GM19468 (cell line): ENCODE measurements around the gene ATF4.

ENCODE experiments used
- ATAC-seq: cut with Tn5 transposase; IDR thresholded peaks from one replicate; pipeline ENCODE4 v1.9.1; 2021; ENCODE audit warnings: mild to moderate bottlenecking, moderate library complexity, moderate number of reproducible peaks; ENCODE audit not compliant: unreplicated experiment; ENCODE audit errors: extremely low read depth

ATF4 gene, protein sequence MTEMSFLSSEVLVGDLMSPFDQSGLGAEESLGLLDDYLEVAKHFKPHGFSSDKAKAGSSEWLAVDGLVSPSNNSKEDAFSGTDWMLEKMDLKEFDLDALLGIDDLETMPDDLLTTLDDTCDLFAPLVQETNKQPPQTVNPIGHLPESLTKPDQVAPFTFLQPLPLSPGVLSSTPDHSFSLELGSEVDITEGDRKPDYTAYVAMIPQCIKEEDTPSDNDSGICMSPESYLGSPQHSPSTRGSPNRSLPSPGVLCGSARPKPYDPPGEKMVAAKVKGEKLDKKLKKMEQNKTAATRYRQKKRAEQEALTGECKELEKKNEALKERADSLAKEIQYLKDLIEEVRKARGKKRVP

DNA sequence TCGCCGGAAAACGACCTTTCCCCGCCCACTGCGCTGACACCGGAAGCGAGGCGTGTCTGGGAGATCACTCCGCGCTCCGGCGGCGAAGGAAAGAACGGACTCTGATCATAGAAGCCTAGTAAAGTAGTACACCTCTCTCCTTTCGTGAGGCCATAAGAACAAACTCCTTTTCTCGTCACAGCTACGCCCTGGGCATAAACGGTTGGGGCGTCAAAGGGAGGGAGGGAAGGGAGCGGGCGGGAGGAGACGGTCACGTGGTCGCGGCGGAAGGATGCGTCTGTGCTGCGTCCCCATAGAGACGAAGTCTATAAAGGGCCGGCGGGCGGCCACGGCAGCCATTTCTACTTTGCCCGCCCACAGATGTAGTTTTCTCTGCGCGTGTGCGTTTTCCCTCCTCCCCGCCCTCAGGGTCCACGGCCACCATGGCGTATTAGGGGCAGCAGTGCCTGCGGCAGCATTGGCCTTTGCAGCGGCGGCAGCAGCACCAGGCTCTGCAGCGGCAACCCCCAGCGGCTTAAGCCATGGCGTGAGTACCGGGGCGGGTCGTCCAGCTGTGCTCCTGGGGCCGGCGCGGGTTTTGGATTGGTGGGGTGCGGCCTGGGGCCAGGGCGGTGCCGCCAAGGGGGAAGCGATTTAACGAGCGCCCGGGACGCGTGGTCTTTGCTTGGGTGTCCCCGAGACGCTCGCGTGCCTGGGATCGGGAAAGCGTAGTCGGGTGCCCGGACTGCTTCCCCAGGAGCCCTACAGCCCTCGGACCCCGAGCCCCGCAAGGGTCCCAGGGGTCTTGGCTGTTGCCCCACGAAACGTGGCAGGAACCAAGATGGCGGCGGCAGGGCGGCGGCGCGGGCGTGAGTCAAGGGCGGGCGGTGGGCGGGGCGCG is at the start of gene ATF4:
ATF4 (plus strand) TSS at position 337 of the 880 bp plus-strand sequence. CDS start 884 bp downstream, outside the sequence.
- ATAC-seq, result peak; percentile 25

DNA sequence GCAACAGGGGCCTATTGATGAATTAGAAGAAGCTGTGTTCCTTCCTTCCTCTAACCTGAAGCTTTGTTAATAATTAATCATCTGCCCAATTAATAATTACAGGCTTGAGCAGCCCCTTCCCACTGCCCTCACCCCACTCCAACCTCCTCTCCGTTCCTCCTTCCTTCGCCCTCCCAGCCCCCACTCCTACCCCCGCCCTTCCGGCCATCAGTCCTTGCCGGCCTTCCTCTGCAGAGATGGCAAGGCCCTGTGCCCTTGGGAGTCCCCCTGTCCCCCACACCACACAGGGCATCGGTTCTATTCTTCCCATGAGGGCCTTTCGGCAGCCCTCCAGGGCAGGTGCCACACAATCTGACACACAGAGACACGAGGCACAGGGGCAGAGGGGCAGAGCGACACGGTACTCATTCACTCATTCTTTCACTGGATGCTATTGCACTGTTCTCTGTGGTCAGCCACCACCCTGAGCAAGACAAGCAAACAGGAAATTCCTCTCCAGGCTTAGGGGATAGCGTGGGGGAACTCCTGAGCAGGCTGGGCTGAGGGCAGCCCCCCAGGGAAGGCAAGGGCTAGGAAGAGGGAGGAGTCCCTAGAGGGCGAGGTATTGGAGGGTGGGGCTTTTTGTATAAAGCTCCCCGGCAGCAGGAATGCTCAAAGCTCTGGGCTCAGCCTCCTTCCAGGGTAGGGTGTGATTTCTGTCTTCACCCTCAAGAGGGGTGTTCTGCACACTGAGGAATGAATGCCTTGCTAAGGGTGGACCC is 48.8 kb upstream of the ATF4 start:
- ATAC-seq, result peak; percentile 21

DNA sequence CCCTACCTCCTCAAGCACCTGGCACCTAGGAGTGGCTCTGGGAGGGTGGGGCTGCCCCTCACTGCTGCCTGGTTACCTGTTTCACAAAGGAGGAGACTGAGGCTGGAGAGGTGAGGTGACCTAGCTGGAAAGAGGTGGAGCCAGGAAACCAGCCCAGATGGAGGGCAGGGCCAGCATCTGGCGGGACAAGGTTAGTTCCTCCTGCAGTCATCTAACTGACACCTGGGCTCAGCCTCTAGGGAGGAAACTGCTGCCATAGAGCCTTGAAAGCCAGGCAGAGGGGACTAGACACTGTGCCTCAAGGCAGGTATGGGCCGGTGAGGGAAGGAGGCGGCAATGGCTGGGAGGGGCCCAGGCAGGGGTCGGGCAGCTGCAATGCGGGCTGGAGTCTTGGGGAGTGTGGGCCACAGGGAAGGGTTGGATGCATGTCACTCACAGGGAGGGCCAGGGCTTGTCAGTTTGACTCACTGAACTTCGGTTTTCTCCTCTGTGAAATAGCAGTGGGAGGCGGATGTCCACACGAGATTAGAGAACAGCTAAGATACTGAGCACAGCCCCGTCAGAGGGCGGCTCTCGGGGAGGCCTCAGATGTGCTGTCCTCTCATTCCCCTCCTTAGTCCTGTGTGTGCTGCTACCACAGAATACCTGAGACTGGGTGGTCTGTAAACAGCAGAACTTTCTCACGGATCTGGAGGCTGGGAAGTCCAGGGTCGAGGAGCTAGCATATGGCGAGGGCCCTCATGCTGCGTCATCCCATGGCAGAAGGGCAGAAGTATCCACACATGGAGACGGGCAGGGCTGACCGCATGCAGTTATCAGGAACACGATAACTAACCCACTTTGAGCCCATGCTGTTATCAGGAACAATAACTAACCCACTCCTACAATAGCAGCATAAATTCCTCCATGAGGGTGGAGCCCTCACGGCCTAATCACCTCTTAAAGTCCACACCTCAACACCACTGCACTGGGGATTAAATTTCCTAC is 47.5 kb upstream of the ATF4 start:
- no peak for ATAC-seq

DNA sequence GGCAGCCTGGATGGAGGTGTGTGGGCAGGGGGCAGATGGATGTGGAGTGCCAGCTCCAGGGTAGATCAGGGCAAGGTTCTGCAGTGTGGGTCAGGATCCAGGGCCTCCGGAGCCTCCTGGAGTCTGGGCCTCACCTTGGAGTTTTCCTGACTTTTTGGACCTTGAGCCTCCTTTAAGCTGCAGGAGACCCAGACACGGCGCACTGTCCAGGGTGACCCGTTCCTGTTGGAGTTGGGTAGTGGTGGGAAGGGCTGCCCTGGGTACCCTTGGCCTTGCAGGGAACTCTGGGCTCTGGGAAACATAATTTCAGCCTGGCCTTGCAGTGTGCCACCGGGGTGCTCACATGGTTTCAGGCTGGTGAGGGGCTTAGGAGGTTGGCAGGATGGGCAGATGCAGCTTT is 46.5 kb upstream of the ATF4 start:
- no peak for ATAC-seq

DNA sequence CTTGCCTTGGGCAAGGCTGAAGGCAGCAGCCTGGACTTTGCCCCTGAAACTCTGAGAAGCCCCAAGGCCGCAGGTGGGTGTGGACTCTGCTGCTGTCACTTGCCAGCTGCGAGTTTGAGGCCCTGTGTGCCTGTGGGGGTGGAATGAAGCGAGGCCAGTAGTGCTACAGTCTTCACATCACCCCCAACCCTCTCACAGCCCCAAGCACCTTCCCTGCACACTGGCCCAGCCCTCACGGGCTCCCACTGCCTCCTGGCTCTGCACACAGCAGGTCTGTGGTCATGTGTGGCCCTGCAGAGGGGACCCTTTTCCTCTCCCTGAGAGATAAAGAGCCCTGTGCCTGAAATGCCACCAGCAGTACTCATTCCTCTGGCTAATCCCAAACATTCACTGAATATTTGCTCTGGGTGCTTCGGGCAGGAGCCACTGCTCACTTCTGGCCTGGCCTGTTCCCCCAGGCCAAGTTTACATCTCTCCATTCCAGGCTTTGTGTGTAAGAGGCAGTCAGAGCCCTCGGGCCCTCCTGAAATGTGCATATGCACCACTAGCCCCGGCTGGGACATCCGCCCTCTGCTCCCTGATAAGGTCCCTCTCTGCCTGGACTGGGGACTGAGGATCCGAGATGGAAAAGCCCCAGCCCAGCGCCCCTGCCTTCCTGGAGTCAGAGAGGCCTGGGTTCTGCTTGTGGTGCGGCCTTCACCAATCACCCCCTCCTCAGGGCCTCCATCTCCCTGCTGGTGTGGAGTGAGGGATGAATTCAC is 45.8 kb upstream of the ATF4 start:
- ATAC-seq, result no peak

DNA sequence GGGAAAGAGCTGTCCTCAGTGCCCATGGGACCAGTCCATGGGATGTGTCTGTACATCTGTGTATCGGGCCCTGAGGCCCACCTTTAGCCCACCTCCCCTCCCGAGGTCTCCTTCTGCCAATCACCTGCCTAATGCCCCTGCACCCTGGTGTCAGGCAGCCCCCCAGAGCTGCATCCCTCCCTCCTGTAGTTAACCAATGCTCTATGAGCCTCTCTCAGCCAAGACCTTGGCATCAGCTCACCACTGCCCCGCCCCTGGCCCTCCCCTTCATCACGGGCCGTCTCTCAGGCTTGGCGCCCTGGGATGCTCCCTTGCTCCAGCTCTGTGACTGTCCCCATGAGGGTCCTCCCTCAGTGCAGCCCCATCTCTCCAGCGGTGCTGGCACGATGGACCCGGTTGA is 45.0 kb upstream of the ATF4 start:
- no peak for ATAC-seq

DNA sequence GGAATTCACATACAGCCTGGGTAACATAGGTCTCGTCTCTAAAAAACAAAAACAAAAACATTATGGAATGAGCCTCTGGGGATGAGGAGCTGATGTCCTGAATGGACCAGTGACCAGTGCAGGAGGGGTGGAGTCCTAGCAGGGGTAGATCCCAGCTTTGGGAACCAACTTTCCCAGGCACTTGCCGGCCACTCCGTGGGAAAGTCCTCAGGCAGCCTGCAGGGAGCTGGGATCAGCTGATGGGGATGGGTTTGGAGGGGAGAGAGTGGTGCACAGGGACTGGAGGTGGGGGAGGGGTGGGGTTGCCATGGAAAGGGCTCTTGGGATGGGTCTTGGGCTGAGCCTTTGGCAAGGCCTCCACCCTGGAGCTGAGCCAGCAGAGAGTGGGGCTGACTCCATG is 44.5 kb upstream of the ATF4 start:
- no peak for ATAC-seq

DNA sequence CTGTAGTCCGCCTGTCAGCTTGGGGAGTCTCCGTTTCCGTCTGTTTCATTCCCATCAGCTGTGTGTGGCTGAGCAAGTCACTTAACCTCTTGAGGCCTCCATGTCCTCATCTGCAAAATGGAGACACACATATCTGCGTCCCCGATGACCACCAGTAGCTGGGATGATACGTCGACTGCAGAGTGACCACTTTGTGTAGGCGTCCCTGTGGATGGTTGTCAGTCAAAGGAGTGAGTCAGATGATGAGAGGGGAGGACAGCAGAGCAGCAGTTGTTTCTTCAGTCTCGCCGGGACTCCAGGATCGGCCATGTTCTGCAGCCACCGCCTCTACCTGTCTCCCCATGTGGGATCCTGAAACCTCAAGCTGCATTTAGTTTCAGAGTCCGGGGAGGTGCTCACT is 43.7 kb upstream of the ATF4 start:
- no peak for ATAC-seq

DNA sequence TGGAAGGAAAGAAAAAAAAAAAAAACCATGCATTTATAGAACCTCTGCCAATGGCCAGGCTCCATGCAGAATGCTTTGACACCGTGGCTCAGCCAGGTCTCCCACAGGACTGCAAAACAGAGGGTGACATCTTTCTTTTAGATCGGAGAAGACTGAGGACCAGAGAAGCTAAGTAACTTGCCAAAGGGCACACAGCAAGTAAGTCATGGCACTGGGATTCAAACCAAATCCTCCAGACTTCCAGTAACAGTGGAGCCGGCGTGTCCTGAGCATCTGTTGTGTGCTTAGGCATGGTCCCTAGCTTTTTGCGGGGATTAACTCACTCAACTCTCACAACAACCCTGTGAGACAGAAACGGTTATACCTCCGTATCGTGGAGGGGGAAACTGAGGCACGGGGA is 42.8 kb upstream of the ATF4 start:
- no peak for ATAC-seq

DNA sequence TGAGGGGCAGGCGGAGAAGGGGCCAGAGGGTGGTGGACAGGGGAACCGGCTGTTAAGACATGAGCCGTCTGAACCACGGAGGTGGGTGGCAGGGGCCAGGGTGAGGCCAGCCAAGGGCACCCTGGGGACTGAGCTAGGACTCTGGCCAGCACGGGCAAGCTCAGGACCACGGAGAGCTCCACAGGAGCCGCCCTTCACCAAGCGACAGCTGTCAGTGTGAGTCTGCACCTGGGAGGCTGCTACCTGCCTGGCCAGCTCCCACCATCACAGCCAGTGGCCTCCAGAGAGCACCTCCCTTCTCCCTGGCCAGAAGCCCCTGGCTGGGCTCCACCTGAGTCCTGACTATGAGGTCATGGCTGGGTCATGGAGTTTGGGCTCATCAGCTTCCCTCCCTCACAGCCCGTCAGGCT is 41.9 kb upstream of the ATF4 start:
- ATAC-seq, result no peak

DNA sequence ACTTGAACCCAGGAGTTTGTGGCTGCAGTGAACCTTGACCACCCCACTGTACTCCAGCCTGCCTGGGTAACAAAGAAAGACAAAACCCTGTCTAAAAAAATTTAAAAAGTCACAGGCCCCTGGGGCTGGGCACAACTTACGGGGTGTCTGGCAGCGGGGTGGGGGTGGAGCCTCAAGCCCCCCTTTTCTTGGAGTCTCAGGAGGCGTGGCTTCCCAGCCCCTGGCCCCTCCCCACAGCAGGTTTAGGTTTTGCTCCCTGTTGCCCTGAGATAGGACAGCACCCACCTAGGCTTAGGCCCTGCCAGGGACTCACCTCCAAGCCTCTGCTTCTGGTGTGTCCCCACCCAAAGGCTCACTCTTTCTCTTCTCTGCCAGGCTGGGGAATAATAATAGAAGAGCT is 41.1 kb upstream of the ATF4 start:
- ATAC-seq, result no peak

DNA sequence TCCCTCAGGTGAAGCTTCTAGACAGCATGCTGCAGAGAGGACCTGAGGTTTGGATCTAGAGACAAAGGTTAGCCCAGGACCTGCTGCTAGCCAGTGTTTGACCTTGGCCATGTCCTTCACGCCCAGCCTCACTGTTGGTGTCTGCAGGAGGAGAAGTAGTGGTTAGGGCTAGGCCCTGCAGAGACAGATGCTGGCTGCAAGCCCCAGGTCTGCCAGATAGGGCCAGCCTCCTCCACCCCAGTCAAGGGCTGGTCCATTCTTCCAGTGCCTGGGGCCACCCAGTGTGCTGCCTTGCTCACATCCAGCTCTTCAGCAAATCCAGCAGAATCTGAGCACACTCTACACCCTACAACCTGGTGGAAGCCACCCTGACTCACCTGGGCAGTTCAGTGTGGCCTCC is 39.8 kb upstream of the ATF4 start:
- no peak for ATAC-seq

DNA sequence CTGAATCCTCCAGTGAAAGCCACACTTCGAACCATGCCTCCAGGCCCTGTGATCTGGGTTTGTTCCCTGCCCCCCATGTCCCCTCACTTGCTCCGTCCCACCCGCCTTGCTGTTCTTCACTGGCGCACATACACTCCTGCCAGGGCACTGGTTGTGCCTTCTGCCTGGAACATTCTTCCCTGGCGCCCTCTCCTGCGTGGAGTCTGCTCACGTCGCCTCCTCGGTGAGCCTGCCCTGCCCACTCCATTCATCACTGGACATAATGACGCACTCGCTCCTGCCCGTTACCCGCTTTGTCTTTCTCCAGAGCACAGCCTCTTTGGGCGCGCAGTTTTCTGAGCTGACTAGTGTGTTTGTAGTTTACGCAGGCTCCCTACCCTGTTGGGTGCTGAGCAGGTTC is 39.3 kb upstream of the ATF4 start:
- ATAC-seq, result no peak

DNA sequence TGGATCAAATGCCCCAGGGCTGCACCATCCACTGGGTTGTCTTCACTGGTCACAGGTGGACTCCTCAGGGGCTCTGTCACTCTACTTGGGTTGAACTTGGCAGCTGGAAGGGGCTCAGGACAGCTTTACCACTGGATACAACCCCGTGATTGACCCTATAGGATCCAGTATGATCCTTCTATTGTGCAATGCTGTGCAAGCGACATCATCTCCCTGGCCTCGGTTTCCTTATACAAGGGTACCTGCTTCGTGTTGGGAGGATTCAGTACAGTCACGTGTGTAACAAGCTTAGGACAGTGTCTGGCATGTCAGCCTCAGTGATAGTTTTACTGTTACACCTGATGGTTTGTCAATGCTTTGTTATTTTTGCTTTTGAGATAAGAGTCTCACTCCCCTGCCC is 38.8 kb upstream of the ATF4 start:
- ATAC-seq, result no peak

DNA sequence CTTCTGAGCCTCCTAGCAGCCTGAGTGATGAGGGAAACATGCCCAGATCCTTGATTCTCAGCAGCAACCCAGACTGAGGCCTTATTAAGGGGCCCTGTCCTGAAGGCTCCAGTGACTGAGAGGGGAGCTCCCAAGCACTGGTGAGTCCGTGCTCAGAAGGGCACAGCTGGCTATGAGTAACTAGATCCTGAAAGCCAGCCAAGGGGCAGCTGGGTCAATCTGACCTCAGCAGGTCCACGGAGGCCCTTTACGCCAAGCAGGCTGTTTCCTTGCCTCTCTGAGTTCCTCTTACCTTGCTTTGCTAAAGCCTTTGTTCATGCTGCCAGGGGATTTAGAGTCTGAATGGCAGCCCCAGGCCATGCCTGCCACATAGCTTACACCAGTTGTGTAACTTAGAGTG is 37.6 kb upstream of the ATF4 start:
- ATAC-seq, result no peak

DNA sequence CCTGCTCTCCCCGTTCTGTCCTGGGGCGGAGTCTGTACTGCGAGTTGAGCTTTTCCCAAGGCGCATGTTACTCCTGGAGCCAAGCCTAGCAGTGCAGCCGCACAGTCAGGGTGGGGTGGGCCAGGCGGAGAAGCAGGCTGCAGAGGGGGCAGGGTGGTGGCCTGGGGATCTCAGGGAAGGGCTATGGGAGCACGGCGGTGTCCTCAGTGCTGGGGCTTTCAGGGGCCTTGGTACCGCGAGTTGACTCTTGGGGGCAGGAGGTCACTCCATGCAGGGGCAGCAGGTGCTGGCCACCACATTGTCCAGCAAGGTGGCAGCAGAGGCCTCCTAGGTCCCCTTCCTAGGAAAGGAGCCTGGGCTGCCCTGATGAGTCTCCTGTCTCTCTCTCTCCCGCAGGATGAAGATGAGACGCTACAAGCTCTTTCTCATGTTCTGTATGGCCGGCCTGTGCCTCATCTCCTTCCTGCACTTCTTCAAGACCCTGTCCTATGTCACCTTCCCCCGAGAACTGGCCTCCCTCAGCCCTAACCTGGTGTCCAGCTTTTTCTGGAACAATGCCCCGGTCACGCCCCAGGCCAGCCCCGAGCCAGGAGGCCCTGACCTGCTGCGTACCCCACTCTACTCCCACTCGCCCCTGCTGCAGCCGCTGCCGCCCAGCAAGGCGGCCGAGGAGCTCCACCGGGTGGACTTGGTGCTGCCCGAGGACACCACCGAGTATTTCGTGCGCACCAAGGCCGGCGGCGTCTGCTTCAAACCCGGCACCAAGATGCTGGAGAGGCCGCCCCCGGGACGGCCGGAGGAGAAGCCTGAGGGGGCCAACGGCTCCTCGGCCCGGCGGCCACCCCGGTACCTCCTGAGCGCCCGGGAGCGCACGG is 33.2 kb upstream of the ATF4 start:
- ATAC-seq, result no peak

DNA sequence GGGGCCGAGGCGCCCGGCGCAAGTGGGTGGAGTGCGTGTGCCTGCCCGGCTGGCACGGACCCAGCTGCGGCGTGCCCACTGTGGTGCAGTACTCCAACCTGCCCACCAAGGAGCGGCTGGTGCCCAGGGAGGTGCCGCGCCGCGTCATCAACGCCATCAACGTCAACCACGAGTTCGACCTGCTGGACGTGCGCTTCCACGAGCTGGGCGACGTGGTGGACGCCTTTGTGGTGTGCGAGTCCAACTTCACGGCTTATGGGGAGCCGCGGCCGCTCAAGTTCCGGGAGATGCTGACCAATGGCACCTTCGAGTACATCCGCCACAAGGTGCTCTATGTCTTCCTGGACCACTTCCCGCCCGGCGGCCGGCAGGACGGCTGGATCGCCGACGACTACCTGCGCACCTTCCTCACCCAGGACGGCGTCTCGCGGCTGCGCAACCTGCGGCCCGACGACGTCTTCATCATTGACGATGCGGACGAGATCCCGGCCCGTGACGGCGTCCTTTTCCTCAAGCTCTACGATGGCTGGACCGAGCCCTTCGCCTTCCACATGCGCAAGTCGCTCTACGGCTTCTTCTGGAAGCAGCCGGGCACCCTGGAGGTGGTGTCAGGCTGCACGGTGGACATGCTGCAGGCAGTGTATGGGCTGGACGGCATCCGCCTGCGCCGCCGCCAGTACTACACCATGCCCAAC is 32.4 kb upstream of the ATF4 start:
- no peak for ATAC-seq
